Activated CD8-positive, alpha-beta memory T cell treated with anti-CD3 and anti-CD28 coated beads for 48 hours (primary cell): Measurements from ENCODE around the gene MCCC1.
A peak's percentile ranks its signal among the peaks of the same experiment; 100 is the strongest.
"Not testable (repeated sequence)": the region's sequence is repeated elsewhere in the genome, so short reads cannot be mapped to it uniquely, and the experiment has no call there.

Experiments
- DNase-seq, 3 experiments: peaks; one replicate each; pipeline ENCODE4 v3.0.0-alpha.2; 2020; ENCODE audit warnings: low read depth in 2 of 3, low spot score in 2 of 3

Gene MCCC1

GRCh38 chr3:183099026-183099837 lies at the start of gene MCCC1:
MCCC1 (minus strand) TSS chr3:183099496; CDS start chr3:183099440, 56 bp downstream.
- DNase-seq = peak; percentile 80 to 93 (median 93)

DNA sequence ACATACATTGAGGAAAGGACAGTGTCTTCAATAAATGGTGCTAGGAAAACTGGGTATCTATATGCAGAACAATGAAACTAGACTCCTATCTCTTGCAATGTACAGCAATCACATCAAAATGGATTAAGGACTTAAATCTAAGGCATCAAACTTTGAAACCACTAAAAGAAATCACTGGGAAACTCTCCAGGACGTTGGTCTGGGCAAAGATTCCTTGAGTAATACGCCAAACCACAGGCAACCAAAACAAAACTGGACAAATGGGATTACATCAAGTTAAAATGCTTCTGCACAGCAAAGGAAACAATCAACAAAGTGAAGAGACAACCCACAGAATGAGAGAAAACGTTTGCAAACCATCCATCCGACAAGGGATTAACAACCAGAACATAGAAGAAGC lies 48.8 kb upstream of the MCCC1 start:
- no peak for DNase-seq

- DNase-seq = no peak
These were observed 45.1 kb upstream of the MCCC1 start for GRCh38 chr3:183144363-183144762.

- DNase-seq = no peak
These were observed 42.9 kb upstream of the MCCC1 start for GRCh38 chr3:183142199-183142598.

GRCh38 chr3:183134844-183135243 lies 35.5 kb upstream of the MCCC1 start:
- no peak for DNase-seq

- no peak for DNase-seq
These were observed 33.1 kb upstream of the MCCC1 start for GRCh38 chr3:183132409-183132808.

DNA sequence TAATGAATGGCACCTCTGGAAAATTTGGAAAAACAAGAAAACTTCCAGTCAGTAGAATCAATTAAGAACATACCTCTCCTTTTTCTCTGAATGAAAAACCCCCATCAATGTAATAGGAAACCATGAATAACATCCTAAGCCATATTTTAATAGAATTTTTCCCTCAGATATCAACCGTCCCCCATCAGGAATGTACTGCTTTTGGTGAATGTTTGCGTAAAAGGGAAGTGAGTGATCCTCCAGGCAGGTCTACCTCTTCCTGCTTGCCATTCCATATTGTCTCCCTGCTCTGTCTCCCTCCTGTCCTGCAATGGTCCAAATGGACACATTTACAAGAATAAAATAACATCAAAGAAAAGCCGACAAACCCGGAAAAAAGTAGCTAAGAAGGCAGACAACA lies 32.4 kb upstream of the MCCC1 start:
- no peak for DNase-seq

DNA sequence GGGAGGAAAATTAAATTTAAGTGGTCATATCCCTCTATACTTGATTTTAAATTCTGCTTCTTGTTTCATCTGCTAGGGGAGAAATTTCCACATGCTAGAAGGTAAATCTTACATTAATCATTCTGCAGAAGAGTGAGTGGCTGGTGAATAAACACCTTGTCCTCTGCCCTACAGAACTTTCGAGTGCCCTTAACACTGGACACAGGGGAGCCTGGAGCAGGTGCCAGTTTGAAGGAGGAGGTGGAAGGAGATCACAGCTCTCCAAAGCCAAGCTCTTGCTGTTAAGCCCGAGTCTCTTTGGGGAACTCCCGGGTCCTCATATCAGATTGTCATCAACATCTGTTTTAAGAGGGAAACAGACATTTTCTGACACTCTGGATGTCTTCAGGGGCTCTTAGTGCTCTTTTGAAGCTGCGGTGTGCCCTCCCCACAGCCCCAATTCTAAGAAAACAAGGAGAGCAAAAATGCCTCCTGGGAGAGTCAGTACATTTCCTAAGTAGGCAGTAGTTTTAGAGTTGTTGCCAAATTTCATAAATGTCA lies 32.0 kb upstream of the MCCC1 start:
- DNase-seq = no peak

- DNase-seq = no peak
These were observed 29.9 kb upstream of the MCCC1 start for GRCh38 chr3:183129243-183129642.

DNA sequence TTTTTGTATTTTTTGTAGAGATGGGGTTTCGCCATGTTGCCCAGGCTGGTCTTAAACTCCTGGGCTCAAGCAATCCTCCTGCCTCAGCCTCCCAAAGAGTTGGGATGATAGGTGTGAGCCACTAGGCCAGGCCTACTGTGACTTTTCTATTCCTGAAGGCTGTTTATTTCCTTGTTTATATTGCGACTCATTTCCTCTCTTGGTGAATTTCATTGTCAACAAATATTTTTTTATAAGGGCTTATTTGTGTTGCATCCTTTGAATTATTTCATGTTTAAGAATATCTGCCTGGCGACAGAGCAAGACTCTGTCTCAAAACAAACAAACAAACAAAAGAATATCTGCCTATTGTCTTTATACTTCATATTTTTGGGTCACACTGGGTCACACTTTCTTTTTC lies 29.4 kb upstream of the MCCC1 start:
- no peak for DNase-seq

DNA sequence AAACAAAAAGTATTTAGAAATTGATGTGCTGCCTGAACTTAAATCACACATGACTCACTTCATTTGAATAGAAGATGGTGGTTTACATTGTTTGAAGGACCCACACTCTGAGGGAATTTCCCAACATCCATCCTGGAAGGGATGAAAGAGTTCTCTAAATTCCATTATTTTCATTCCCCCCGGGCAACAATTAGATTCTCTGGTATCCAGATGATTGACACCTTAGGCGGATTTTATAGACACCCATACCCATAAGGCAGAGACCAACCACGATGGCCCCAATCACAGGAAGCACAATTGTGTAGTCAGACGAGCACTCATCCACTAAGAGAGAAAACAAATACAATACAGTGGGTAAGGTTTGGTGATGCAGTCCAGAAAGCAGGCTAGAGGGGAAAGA lies 24.6 kb upstream of the MCCC1 start:
- no peak for DNase-seq

- DNase-seq = no peak
These were observed 23.1 kb upstream of the MCCC1 start for GRCh38 chr3:183122257-183122932.

DNA sequence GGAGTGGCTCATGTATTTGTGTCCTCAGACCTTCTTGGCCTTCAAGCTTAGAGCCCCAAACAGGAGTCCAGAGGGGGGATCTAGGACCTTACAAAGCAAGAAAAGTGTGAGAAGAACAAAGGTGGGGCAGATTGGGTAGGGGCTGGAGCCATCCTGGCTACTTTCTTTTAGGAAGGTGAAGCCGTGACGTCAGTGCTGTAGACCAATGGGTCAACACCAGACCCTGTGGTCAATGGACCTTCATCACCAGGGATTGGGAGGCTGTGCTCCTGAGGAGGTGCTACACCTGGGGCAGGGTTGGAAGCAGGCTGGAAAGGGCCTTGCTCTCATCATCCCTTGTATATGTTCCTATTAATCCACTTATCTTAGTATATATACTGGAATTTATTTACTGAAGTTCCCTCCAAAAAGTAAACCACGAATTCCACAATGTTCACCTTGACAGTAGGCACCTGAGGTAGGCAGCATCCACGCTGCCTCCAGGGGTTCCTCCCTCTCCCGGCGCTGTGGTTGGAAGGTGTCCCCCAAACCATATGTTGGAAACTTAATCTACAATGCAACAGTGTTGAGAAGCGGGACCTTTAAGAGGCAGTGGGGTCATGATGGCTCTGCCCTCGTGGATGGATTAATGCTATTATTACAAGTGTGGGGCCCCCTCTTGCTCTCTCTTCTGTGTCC lies 21.4 kb upstream of the MCCC1 start:
- DNase-seq = no peak

GRCh38 chr3:183117056-183117455 lies 17.8 kb upstream of the MCCC1 start:
- no peak for DNase-seq

DNA sequence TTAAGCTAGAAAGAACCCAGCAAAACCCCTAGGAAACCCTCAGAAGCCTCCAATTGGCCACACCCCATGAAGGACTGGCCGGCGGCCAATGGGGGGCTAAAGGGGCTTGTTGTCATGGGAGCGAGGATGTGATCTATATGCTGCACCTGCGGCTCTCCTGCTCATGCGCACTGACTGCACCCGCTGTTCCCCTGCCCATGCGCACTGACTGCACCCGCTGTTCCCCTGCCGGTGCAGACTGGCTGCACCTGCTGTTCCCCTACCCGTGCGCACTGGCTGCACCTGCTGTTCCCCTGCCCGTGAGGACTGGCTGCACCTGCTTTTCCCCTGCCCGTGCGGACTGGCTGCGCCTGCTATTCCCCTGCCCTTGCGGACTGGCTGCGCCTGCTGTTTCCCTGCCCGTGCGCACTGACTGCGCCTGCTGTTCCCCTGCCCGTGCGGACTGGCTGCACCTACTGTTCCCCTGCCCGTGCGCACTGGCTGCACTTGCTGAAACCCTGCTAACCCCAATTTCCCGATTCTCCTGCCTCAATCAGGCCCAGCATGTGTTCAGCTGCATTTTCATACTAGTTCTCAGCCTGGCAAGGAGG lies 16.8 kb upstream of the MCCC1 start:
- peak in 2 of 3 experiments; percentile 31 to 43 for DNase-seq

DNA sequence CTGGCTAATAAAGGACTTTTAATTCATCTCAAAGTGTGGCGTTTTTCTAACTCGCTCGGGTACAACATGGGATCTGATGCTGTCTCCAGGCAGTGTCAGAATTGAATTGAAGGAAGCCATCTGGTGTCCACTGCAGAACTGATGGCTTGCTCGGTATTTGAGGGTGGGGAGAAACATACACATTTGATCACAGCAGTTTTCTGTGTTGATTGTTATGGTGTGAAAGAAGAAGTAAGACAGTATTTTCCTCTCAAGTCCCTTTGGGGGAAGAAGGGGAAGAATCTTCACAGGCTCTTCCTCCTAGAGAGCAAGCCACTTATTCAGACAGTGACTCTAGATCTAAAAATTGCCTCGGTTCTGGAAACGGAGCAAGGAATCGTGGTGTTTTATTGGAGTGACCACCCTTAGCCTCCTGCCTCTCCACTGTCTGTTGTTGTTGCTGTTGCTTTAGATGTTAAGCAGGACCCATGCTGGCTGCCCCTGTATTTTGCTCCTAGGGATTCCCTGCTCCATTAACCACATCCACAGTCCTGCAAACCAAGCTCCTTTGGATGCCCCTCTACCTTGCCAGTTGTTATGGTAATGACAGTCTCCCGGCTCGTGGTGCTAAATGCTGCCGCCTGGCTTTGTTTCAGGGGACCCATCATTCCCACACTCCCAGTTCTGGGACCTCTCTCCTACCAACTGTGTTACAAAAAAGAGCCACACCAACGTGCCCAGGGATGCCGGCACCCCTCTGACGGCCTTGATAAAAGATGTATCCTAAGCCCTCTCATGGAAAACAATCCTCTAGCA lies 15.3 kb upstream of the MCCC1 start:
- no peak for DNase-seq

GRCh38 chr3:183109847-183110246 lies 10.6 kb upstream of the MCCC1 start:
- DNase-seq = not testable (repeated sequence)

DNA sequence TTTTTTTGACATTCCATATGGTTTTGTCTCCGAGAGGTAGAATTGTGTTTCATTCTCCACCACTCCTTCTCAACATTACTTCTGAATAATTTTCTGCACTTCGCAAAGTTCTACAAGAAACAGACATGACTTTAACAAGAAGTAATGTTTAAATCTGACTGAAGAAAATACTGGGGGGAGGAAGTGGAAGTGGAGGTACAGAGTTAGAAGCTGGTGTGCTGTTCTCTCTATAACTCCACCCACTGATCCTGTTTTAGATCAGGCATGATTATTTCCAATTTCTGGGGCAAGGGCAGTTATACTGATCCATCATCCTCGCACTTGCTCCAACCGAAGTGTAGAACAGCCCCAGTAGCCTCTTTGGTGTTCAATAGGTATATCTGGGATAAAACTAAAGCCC lies 9.2 kb upstream of the MCCC1 start:
- DNase-seq = no peak

GRCh38 chr3:183108001-183108449 lies 8.7 kb upstream of the MCCC1 start:
- no peak for DNase-seq

DNA sequence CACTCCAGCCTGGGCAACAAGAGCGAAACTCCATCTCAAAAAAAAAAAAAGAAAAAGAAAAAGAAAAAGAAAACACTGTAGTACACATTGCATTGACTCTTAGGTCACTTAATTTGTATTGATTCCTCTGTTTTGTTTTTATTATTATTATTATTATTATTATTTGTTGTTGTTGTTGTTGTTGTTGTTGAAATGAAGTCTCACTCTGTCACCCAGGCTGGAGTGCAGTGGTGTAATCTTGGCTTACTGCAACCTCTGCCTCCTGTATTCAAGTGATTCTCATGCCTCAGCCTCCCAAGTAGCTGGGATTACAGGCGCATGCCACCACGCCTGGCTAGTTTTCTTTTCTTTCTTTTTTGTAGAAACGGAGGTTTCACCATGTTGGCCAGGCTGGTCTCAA lies 8.1 kb upstream of the MCCC1 start:
- DNase-seq = not testable (repeated sequence)
